HG02642 (cell line): ENCODE data around the gene TXNDC15.
A peak's percentile ranks its signal among the peaks of the same experiment; 100 is the strongest.
"Not testable (repeated sequence)": the region's sequence is repeated elsewhere in the genome, so short reads cannot be mapped to it uniquely, and the experiment has no call there.

Source experiments
- ATAC-seq: cut with Tn5 transposase; IDR thresholded peaks from one replicate; pipeline ENCODE4 v1.9.1; 2021; ENCODE audit warnings: mild to moderate bottlenecking; ENCODE audit not compliant: unreplicated experiment, poor library complexity

Gene TXNDC15

GRCh38 chr5:134874831-134875655, 872 bp downstream of the TXNDC15 start:
- peak; percentile 27 for ATAC-seq

GRCh38 chr5:134877159-134877558, 3.0 kb downstream of the TXNDC15 start:
- ATAC-seq: no peak

- ATAC-seq: no peak
Measured at GRCh38 chr5:134878403-134878802, 4.2 kb downstream of the TXNDC15 start.

- ATAC-seq: no peak
Measured at GRCh38 chr5:134879456-134879855, 5.3 kb downstream of the TXNDC15 start.

GRCh38 chr5:134880937-134881336, 6.8 kb downstream of the TXNDC15 start:
- ATAC-seq: not testable (repeated sequence)

GRCh38 chr5:134881711-134882110, 7.5 kb downstream of the TXNDC15 start:
- ATAC-seq: not testable (repeated sequence)

GRCh38 chr5:134887593-134888159, 13.5 kb downstream of the TXNDC15 start:
- no peak for ATAC-seq

- no peak for ATAC-seq
Measured at GRCh38 chr5:134889335-134889734, 15.2 kb downstream of the TXNDC15 start.

GRCh38 chr5:134891473-134891872, 17.3 kb downstream of the TXNDC15 start:
- no peak for ATAC-seq

GRCh38 chr5:134892282-134892681, 18.1 kb downstream of the TXNDC15 start:
- ATAC-seq: no peak

GRCh38 chr5:134892926-134893325, 18.8 kb downstream of the TXNDC15 start:
- no peak for ATAC-seq

- no peak for ATAC-seq
Measured at GRCh38 chr5:134893748-134894505, 19.8 kb downstream of the TXNDC15 start.

- no peak for ATAC-seq
Measured at GRCh38 chr5:134902071-134902801, 28.1 kb downstream of the TXNDC15 start.

- peak; percentile 84 for ATAC-seq
Measured at GRCh38 chr5:134904610-134905245, 30.6 kb downstream of the TXNDC15 start, which contains the start of gene PCBD2. Gene PCBD2, plus strand, starts transcription at chr5:134905131. Its CDS starts 9 bp downstream, at chr5:134905140.

GRCh38 chr5:134905246-134905996, 31.2 kb downstream of the TXNDC15 start:
- ATAC-seq: peak; percentile 24

- no peak for ATAC-seq
Measured at GRCh38 chr5:134906811-134907210, 32.6 kb downstream of the TXNDC15 start.

GRCh38 chr5:134910752-134911151, 36.6 kb downstream of the TXNDC15 start:
- not testable (repeated sequence) for ATAC-seq

- ATAC-seq: no peak
Measured at GRCh38 chr5:134911285-134912206, 37.4 kb downstream of the TXNDC15 start.
